PC-9 (cell line): ENCODE results near the gene HARS1. TPM values are rescaled to one million over a fixed set of nuclear protein-coding genes. Genes with fewer than 3 reads are reported as not detected.
A peak's percentile ranks its signal among the peaks of the same experiment; 100 is the strongest.

Experiments
- BruUV-seq: library from RNA; stranded (reverse); fragments of 400-500 nt; replicated peaks from 2 replicates; lab custom pipeline; 2021; lab: Mats Ljungman, UMichigan
- CTCF ChIA-PET: fragments of 300-600 bp; sonication (Branson Sonifier 250); formaldehyde crosslinking; loops from one replicate; lab custom pipeline; 2022; ENCODE audit warnings: antibody characterized with exemption; lab: Charles Lee
- POLR2A ChIA-PET: fragments of 300-600 bp; sonication (Branson Sonifier 250); formaldehyde crosslinking; loops from one replicate; lab custom pipeline; 2022; ENCODE audit warnings: antibody characterized with exemption; ENCODE audit not compliant: unreplicated experiment; lab: Charles Lee
- DNase-seq, 2 experiments: peaks; one replicate each; pipeline versions ENCODE4 v3.0.0 to v3.0.0-alpha.2; 2015 to 2022; ENCODE audit warnings: mixed read lengths in 1 of 2
- H2AFZ ChIP-seq: fragments of 200-600 bp; sonication (generic); 2 replicates; pipeline ENCODE4 v1.8.1; 2017; ENCODE audit warnings: antibody characterized with exemption
- H3F3A ChIP-seq: fragments of 200-600 bp; sonication (generic); 2 replicates; pipeline ENCODE4 v1.8.1; 2017; ENCODE audit warnings: antibody characterized with exemption, mild to moderate bottlenecking, low read depth; ENCODE audit not compliant: insufficient read depth
- H3K27ac ChIP-seq: fragments of 200-600 bp; sonication (generic); 2 replicates; pipeline ENCODE4 v1.6.1; 2016; ENCODE audit warnings: mixed run types
- H3K27me3 ChIP-seq: fragments of 200-600 bp; sonication (generic); 2 replicates; pipeline ENCODE4 v1.6.1; 2016; ENCODE audit warnings: low read depth, mixed run types; ENCODE audit not compliant: insufficient read depth
- H3K36me3 ChIP-seq: fragments of 200-600 bp; sonication (generic); 2 replicates; pipeline ENCODE4 v1.6.1; 2016; ENCODE audit warnings: low read depth, mixed run types
- H3K4me1 ChIP-seq: fragments of 200-600 bp; sonication (generic); replicated peaks from 2 replicates; pipeline ENCODE4 v1.6.1; 2016; ENCODE audit warnings: mixed run types; ENCODE audit not compliant: insufficient read depth
- H3K4me2 ChIP-seq: fragments of 200-600 bp; sonication (generic); 2 replicates; pipeline ENCODE4 v1.6.1; 2017; ENCODE audit warnings: mixed run types
- H3K4me3 ChIP-seq: fragments of 200-600 bp; sonication (generic); 2 replicates; pipeline ENCODE4 v1.6.1; 2016; ENCODE audit warnings: mixed run types
- H3K79me2 ChIP-seq: fragments of 200-600 bp; sonication (generic); 2 replicates; pipeline ENCODE4 v1.6.1; 2017; ENCODE audit warnings: low read depth, mixed run types
- H3K9me2 ChIP-seq: fragments of 200-600 bp; sonication (generic); 2 replicates; pipeline ENCODE4 v1.8.1; 2017; ENCODE audit warnings: mild to moderate bottlenecking; ENCODE audit not compliant: insufficient read depth
- H3K9me3 ChIP-seq: fragments of 200-600 bp; sonication (generic); 2 replicates; pipeline ENCODE4 v1.8.1; 2016; ENCODE audit warnings: low read depth; ENCODE audit not compliant: insufficient read depth
- H4K20me1 ChIP-seq: fragments of 200-600 bp; sonication (generic); 2 replicates; pipeline ENCODE4 v1.8.1; 2017; ENCODE audit not compliant: insufficient read depth
- CTCF ChIP-seq: fragments of 200-600 bp; sonication (generic); conservative IDR thresholded peaks from 2 replicates; pipeline ENCODE4 v1.6.1; 2017; ENCODE audit warnings: mixed run types, antibody characterized with exemption, mild to moderate bottlenecking, moderate library complexity
- EZH2 ChIP-seq: fragments of 200-600 bp; sonication (generic); IDR thresholded peaks from 2 replicates; pipeline ENCODE4 v1.8.0; 2017; ENCODE audit warnings: antibody characterized with exemption, low read depth
- intact Hi-C: fragments of 100-400 bp; cut with micrococcal nuclease; formaldehyde crosslinking; loops from one replicate; pipeline ENCODE4 v1.10.0; 2022; ENCODE audit not compliant: unreplicated experiment
- total RNA-seq: library from RNA; stranded (reverse); gene quantifications from 2 replicates; pipeline ENCODE4 v1.2.3, GENCODE V29; 2021

HARS1 gene
- total RNA-seq, 1 experiment from 2014 or later = 64.3 TPM

GRCh38 chr5:140637371-140638100 is 53.6 kb downstream of the HARS1 start:
- BruUV-seq = no TSS peak
- H3K9me2 ChIP-seq = no peaks in the 10 kb centered on the region
- CTCF ChIA-PET = interaction anchor here (0.6 kb wide), 1 partner anchor 63 kb away, joined by 3 read pairs; no protein-coding TSS in a partner anchor
- H3K4me2 ChIP-seq = no peak overlapping the region
- no peaks in the 10 kb centered on the region for H4K20me1 ChIP-seq
- H3K4me1 ChIP-seq = peaks cover 16% of the 10 kb centered on the region
- H3F3A ChIP-seq = peaks cover 6% of the 10 kb centered on the region; the same call in 1 of the 2 replicates
- no peaks in the 10 kb centered on the region for H3K27me3 ChIP-seq
- no peak overlapping the region for H3K4me3 ChIP-seq
- DNase-seq = no peak
- H2AFZ ChIP-seq = no peak overlapping the region
- no peaks in the 10 kb centered on the region for H3K36me3 ChIP-seq
- intact Hi-C loops = loop anchor here (2.0 to 5.0 kb wide), 3 partner anchors 73 to 290 kb away; partner anchors contain the start of genes APBB3, HBEGF and SLC35A4
- H3K27ac ChIP-seq = no peak overlapping the region
- POLR2A ChIA-PET = no interaction called here
- TF ChIP-seq EZH2 (no peak), CTCF (no peak)
- H3K9me3 ChIP-seq = no peaks in the 10 kb centered on the region
- peaks cover 16% of the 10 kb centered on the region for H3K79me2 ChIP-seq

GRCh38 chr5:140635291-140636257 is 55.6 kb downstream of the HARS1 start:
- Histone ChIP-seq H3K27me3 (no peaks in the 10 kb centered on the region), H3K9me2 (no peaks in the 10 kb centered on the region), H4K20me1 (no peaks in the 10 kb centered on the region), H3K36me3 (no peaks in the 10 kb centered on the region), H3K4me2 (no peak overlapping the region), H2AFZ (no peak overlapping the region), H3K4me3 (no peak overlapping the region), H3K4me1 (peaks cover 16% of the 10 kb centered on the region), H3F3A (peaks cover 12% of the 10 kb centered on the region), H3K9me3 (0 out of 2 replicates have a peak, but pooled peaks cover 3% of the 10 kb centered on the region), H3K79me2 (peaks cover 11% of the 10 kb centered on the region), H3K27ac (no peak overlapping the region)
- no TSS peak for BruUV-seq
- ChIA-PET CTCF (interaction anchor here (1.0 kb wide), 1 partner anchor 90 kb away, joined by 5 read pairs; no protein-coding TSS in a partner anchor), POLR2A (interaction anchor here (0.7 kb wide), 1 partner anchor 93 kb away, joined by 4 read pairs; no protein-coding TSS in a partner anchor)
- no peak for DNase-seq
- TF ChIP-seq CTCF = peak; percentile 5; the same call in 1 of the 2 replicates
- TF ChIP-seq EZH2 = no peak
- intact Hi-C loops = loop anchor here (5.0 kb wide), 1 partner anchor 288 kb away; the partner anchor contains the start of gene HBEGF

GRCh38 chr5:140634103-140634502 is 57.1 kb downstream of the HARS1 start:
- H3K4me3 ChIP-seq = no peak overlapping the region
- intact Hi-C loops = loop anchor here (5.0 kb wide), 1 partner anchor 392 kb away; no protein-coding TSS in a partner anchor
- no peak for DNase-seq
- H3K4me1 ChIP-seq = peaks cover 16% of the 10 kb centered on the region
- ChIA-PET POLR2A (no interaction called here), CTCF (no interaction called here)
- H3K79me2 ChIP-seq = no peaks in the 10 kb centered on the region
- peaks cover 20% of the 10 kb centered on the region for H3F3A ChIP-seq
- H2AFZ ChIP-seq = no peak overlapping the region
- no peaks in the 10 kb centered on the region for H4K20me1 ChIP-seq
- H3K27ac ChIP-seq = no peak overlapping the region
- TF ChIP-seq EZH2 (no peak), CTCF (no peak)
- H3K4me2 ChIP-seq = no peak overlapping the region
- H3K36me3 ChIP-seq = no peaks in the 10 kb centered on the region
- no TSS peak for BruUV-seq
- H3K9me3 ChIP-seq = 0 out of 2 replicates have a peak, but pooled peaks cover 3% of the 10 kb centered on the region
- H3K9me2 ChIP-seq = no peaks in the 10 kb centered on the region
- no peaks in the 10 kb centered on the region for H3K27me3 ChIP-seq
